MM.1S (cell line): ENCODE data around the gene MATK.

Source experiments
- EZH2 ChIP-seq: fragments of 300-600 bp; sonication (generic); optimal IDR thresholded peaks from 2 replicates; pipeline ENCODE3; 2017; ENCODE audit warnings: low read depth, mild to moderate bottlenecking, antibody characterized with exemption, low read length, mixed read lengths
- EZH2phosphoT487 ChIP-seq: fragments of 300-600 bp; sonication (generic); IDR thresholded peaks from 2 replicates; pipeline ENCODE4 v1.6.1; 2018; ENCODE audit warnings: antibody characterized with exemption, low read length
- TF ChIP-seq, protein P1 (sequence below): fragments of 300-600 bp; sonication (generic); IDR thresholded peaks from 2 replicates; pipeline ENCODE4 v1.5.1; 2016; ENCODE audit warnings: antibody characterized with exemption, low read length, mixed read lengths

DNA sequence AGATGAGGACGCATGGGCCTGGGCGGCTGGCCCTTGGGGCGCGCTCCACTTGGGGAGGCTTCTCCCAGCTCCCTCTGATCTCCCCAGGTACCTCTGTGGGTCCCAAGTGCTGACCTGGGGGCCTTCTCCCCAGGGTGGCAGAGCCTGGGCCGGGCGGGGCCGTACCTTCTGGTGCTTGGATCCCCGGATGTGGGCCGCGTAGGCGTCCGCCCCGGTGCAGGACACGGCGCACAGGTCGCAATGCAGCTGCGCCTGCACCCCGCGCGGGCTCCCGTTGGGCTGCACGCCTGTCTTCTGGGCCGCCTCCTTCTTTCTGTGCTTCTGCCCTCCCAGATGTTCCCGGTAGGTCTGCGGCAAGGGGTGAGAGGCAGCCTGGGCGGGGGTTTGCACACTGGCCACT, 41.1 kb upstream of the MATK start:
- TF ChIP-seq, protein P1, sequence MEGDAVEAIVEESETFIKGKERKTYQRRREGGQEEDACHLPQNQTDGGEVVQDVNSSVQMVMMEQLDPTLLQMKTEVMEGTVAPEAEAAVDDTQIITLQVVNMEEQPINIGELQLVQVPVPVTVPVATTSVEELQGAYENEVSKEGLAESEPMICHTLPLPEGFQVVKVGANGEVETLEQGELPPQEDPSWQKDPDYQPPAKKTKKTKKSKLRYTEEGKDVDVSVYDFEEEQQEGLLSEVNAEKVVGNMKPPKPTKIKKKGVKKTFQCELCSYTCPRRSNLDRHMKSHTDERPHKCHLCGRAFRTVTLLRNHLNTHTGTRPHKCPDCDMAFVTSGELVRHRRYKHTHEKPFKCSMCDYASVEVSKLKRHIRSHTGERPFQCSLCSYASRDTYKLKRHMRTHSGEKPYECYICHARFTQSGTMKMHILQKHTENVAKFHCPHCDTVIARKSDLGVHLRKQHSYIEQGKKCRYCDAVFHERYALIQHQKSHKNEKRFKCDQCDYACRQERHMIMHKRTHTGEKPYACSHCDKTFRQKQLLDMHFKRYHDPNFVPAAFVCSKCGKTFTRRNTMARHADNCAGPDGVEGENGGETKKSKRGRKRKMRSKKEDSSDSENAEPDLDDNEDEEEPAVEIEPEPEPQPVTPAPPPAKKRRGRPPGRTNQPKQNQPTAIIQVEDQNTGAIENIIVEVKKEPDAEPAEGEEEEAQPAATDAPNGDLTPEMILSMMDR = no peak
- TF ChIP-seq EZH2 (no peak), EZH2phosphoT487 (no peak)
